HepG2 (cell line): ENCODE data around the gene HMGN4.

Source experiments
- E2F1 ChIP-seq: sonication (generic); formaldehyde crosslinking; IDR thresholded peaks from 2 replicates; pipeline ENCODE4 v1.5.0; 2020; ENCODE audit warnings: missing genetic modification reagents
- POLR2A ChIP-seq, 2 experiments: IDR thresholded peaks; 2 replicates each; pipeline ENCODE4 v1.6.1; 2011; ENCODE audit warnings: low read depth in 2 of 2, low read length in 2 of 2, mild to moderate bottlenecking in 1 of 2, moderate library complexity in 1 of 2; ENCODE audit not compliant: insufficient read depth in 1 of 2
- RFX5 ChIP-seq: IDR thresholded peaks from 2 replicates; pipeline ENCODE4 v1.6.1; 2011; ENCODE audit warnings: low read depth, low read length, improper control_type of control experiment
- SMARCC2 ChIP-seq: fragments of 450-650 bp; IDR thresholded peaks from 2 replicates; pipeline ENCODE4 v1.6.1; 2017; ENCODE audit warnings: antibody characterized with exemption, mild to moderate bottlenecking
- TCF7 ChIP-seq: sonication (generic); IDR thresholded peaks from 2 replicates; pipeline ENCODE4 v1.6.1; 2016; ENCODE audit warnings: antibody characterized with exemption, low read depth
- ZMAT3 ChIP-seq: sonication (generic); formaldehyde crosslinking; conservative IDR thresholded peaks from 2 replicates; pipeline ENCODE4 v1.7.0; 2021; ENCODE audit warnings: missing genetic modification reagents
- ZNF121 ChIP-seq: sonication (generic); formaldehyde crosslinking; IDR thresholded peaks from 2 replicates; pipeline ENCODE4 v1.5.0; 2020; ENCODE audit warnings: mild to moderate bottlenecking, missing genetic modification reagents
- TF ChIP-seq, protein P1 (sequence below): sonication (generic); formaldehyde crosslinking; IDR thresholded peaks from 2 replicates; pipeline ENCODE4 v1.5.0; 2020; ENCODE audit warnings: mild to moderate bottlenecking, missing genetic modification reagents, moderate library complexity
- TF ChIP-seq, protein P2 (sequence below): sonication (generic); formaldehyde crosslinking; IDR thresholded peaks from 2 replicates; pipeline ENCODE4 v1.5.1; 2020; ENCODE audit warnings: mild to moderate bottlenecking, missing genetic modification reagents, moderate library complexity

GRCh38 chr6:26531897-26532296, 6.3 kb upstream of the HMGN4 start:
- TF ChIP-seq ZNF121 (CRISPR knock-in tag) (no peak), SMARCC2 (no peak), RFX5 (no peak), POLR2A (IDR thresholded peaks at IDR 0.05; ENCODE audit: insufficient read depth in 1 of 2, low read depth in 2 of 2, low read length in 2 of 2) (no peak), ZMAT3 (CRISPR knock-in tag) (no peak), TCF7 (no peak), E2F1 (no peak)
- TF ChIP-seq, protein P1, sequence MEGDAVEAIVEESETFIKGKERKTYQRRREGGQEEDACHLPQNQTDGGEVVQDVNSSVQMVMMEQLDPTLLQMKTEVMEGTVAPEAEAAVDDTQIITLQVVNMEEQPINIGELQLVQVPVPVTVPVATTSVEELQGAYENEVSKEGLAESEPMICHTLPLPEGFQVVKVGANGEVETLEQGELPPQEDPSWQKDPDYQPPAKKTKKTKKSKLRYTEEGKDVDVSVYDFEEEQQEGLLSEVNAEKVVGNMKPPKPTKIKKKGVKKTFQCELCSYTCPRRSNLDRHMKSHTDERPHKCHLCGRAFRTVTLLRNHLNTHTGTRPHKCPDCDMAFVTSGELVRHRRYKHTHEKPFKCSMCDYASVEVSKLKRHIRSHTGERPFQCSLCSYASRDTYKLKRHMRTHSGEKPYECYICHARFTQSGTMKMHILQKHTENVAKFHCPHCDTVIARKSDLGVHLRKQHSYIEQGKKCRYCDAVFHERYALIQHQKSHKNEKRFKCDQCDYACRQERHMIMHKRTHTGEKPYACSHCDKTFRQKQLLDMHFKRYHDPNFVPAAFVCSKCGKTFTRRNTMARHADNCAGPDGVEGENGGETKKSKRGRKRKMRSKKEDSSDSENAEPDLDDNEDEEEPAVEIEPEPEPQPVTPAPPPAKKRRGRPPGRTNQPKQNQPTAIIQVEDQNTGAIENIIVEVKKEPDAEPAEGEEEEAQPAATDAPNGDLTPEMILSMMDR (CRISPR knock-in tag), result no peak
- TF ChIP-seq, protein P2, sequence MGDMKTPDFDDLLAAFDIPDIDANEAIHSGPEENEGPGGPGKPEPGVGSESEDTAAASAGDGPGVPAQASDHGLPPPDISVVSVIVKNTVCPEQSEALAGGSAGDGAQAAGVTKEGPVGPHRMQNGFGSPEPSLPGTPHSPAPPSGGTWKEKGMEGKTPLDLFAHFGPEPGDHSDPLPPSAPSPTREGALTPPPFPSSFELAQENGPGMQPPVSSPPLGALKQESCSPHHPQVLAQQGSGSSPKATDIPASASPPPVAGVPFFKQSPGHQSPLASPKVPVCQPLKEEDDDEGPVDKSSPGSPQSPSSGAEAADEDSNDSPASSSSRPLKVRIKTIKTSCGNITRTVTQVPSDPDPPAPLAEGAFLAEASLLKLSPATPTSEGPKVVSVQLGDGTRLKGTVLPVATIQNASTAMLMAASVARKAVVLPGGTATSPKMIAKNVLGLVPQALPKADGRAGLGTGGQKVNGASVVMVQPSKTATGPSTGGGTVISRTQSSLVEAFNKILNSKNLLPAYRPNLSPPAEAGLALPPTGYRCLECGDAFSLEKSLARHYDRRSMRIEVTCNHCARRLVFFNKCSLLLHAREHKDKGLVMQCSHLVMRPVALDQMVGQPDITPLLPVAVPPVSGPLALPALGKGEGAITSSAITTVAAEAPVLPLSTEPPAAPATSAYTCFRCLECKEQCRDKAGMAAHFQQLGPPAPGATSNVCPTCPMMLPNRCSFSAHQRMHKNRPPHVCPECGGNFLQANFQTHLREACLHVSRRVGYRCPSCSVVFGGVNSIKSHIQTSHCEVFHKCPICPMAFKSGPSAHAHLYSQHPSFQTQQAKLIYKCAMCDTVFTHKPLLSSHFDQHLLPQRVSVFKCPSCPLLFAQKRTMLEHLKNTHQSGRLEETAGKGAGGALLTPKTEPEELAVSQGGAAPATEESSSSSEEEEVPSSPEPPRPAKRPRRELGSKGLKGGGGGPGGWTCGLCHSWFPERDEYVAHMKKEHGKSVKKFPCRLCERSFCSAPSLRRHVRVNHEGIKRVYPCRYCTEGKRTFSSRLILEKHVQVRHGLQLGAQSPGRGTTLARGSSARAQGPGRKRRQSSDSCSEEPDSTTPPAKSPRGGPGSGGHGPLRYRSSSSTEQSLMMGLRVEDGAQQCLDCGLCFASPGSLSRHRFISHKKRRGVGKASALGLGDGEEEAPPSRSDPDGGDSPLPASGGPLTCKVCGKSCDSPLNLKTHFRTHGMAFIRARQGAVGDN, result no peak
